Inflammatory macrophage (primary cell): ENCODE results near the gene HERPUD1.

Source experiments
- DNase-seq, 2 donors: peaks; one replicate each; pipeline ENCODE4 v3.0.0-alpha.2; 2020 to 2022

Gene HERPUD1

GRCh38 chr16:56910654-56911539 is 21.0 kb upstream of the HERPUD1 start:
- DNase-seq = peak; percentile 90 to 94

GRCh38 chr16:56911771-56912571 is 20.0 kb upstream of the HERPUD1 start:
- peak; percentile 84 to 95 for DNase-seq

- DNase-seq = peak in 1 of 2 donors; percentile 21
These were observed 18.9 kb upstream of the HERPUD1 start for GRCh38 chr16:56912746-56913708.

- no peak for DNase-seq
These were observed 17.0 kb upstream of the HERPUD1 start for GRCh38 chr16:56914896-56915295.

GRCh38 chr16:56915336-56916119 is 16.4 kb upstream of the HERPUD1 start:
- no peak for DNase-seq

GRCh38 chr16:56916571-56917403 is 15.2 kb upstream of the HERPUD1 start:
- DNase-seq = peak; percentile 54 to 61

- DNase-seq = no peak
These were observed 13.4 kb upstream of the HERPUD1 start for GRCh38 chr16:56918467-56919012.

- DNase-seq = no peak
These were observed 12.7 kb upstream of the HERPUD1 start for GRCh38 chr16:56919099-56919800.

- no peak for DNase-seq
These were observed 10.4 kb upstream of the HERPUD1 start for GRCh38 chr16:56921571-56921970.

GRCh38 chr16:56923481-56924091 is 8.4 kb upstream of the HERPUD1 start:
- no peak for DNase-seq

GRCh38 chr16:56927471-56927870 is 4.5 kb upstream of the HERPUD1 start:
- DNase-seq = no peak

- DNase-seq = no peak
These were observed 2.3 kb upstream of the HERPUD1 start for GRCh38 chr16:56929639-56930038.

GRCh38 chr16:56930486-56931270 is 1.3 kb upstream of the HERPUD1 start:
- DNase-seq = no peak

GRCh38 chr16:56931271-56931891 is 561 bp upstream of the HERPUD1 start:
- no peak for DNase-seq

GRCh38 chr16:56932721-56933619 is 1.0 kb downstream of the HERPUD1 start:
- DNase-seq = peak; percentile 91 to 93

GRCh38 chr16:56933828-56934598 is 2.1 kb downstream of the HERPUD1 start:
- DNase-seq = no peak
